Lung microvascular endothelial cell (primary cell): ENCODE measurements around the gene FGGY. TPM values are rescaled to one million over a fixed set of nuclear protein-coding genes. Genes with fewer than 3 reads are reported as not detected.
A peak's percentile ranks its signal among the peaks of the same experiment; 100 is the strongest.
"Not testable (repeated sequence)": the region's sequence is repeated elsewhere in the genome, so short reads cannot be mapped to it uniquely, and the experiment has no call there.

Experiments
- DNase-seq, 2 donors: peaks; one replicate each; pipeline versions ENCODE4 v3.0.0 to v3.0.0-alpha.2; 2010; ENCODE audit warnings: low read depth in 2 of 2
- total RNA-seq: library from RNA; depleted of rRNA; stranded (reverse); fragments of >200 nt; gene quantifications from 2 replicates; pipeline ENCODE4 v1.2.1, GENCODE V29; 2014

FGGY gene
- total RNA-seq, 1 donor from 2014 or later, result 11.1 TPM

DNA sequence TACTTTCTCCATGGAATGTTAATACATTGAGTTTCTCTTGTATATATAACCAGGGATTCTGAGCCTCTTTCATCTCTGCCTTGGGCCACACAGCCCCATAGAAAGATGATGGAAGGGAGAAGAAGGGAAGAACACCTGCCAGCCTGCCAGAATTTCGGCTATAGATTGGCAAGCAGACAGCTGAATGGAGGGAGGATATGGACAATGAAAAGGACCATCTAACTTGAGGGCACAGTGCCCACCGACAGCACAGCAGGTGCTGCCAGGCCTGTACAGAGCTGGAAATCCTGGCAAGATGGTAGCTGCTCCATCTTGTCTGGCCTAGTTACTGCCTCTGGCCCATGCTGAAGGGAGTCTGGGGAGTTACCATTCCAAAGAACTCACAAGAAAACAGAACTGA is 244.3 kb downstream of the FGGY start:
- DNase-seq, result no peak

GRCh38 chr1:59541891-59542290 is 245.0 kb downstream of the FGGY start:
- no peak for DNase-seq

GRCh38 chr1:59543211-59543668 is 246.3 kb downstream of the FGGY start:
- DNase-seq, result no peak

- no peak for DNase-seq
Observed at GRCh38 chr1:59544615-59545293, 247.9 kb downstream of the FGGY start.

DNA sequence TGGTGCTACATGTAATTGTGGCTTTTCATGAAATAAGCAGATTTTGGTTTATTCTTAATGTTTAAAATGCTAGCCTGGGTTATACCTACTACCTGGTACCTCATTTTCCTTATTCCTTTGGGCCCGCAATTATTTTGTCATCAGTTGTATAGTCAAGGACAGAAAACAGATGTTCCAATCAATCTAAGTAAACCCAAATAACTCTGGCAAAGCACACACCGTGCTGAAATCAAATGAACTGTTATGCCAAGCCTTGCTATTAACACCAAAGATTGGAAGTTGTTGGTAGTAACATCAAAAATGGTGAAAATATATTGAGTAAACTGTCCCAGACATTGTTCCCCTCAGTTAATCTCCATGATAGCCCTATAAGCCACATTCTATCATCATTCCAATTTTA is 248.9 kb downstream of the FGGY start:
- no peak for DNase-seq

- DNase-seq, result no peak
Observed at GRCh38 chr1:59549066-59549837, 252.4 kb downstream of the FGGY start.

DNA sequence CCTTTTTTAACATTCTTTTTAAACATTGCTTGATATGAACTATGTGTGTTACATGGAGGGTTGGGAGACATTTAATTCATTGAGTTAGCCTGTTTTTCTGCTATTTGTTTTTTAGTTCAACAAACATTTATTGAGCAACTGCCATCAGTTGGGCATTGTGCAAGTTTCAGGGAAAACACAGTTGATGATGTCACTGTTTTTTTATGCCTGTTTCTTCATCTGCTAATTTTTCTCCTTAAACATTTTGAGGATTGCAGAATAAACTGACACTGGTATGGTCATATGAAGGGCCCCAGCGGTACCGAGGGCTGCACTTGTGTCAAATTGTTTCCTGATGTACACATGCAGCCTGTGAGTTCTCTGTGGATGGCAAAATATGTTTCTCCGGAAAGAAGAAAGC is 253.0 kb downstream of the FGGY start:
- no peak for DNase-seq

- DNase-seq, result no peak
Observed at GRCh38 chr1:59552007-59552406, 255.1 kb downstream of the FGGY start.

DNA sequence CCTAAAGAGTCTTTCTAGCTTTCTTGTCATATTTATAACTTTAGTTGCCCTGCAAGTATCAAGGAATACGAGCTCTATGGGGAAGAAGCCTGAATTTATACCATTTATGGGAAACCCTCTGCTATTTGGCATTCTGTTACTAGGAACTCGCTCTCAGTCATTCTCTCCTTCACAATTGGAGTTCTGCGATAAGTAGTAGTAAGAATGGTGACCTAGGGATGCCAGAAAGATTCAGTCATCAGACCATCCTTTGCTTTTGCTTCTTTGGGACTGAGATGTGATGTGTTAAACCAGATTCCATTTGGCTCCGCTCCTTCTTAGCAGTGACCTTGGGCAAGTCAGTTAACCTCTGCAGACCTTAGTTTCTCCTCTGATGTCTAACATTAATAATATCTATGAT is 256.5 kb downstream of the FGGY start:
- no peak for DNase-seq

- no peak for DNase-seq
Observed at GRCh38 chr1:59554011-59554663, 257.2 kb downstream of the FGGY start.

DNA sequence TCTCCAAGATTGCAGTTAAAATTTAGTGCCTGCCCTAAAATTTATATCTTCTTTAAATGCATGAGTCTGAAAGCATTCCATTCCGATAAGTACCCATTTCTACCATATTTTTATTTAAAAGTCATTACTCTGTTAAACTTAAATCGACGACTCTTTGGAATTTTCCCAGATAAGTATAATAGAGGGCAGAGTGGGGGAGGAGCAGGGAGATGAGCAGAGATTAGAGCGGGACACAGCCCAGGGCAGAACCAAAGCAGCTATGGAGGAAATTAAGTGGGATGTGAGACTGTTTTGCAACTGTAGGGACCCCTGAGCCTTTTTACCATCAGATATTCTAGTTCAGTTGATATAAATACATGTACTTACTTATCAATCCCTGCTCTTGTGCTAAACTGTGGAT is 257.9 kb downstream of the FGGY start:
- no peak for DNase-seq

DNA sequence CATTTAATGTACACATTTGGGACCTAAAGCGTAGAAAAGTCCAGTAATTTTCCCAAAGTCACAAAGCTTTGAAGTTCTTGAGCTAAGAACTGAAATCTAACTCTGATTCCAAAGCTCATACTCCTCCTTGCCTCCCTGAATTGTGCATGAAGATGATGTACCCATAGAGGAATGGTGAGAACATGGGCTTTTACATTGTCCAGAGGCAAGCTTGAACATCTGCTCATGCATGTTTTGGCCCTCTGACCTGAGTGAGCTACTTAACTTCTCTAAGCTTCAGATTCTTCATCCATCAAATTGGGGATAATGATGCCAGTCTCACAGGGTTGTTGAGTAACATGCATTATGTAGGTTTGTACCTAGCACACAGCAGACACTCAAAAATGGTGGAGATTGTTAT is 259.5 kb downstream of the FGGY start:
- DNase-seq, result no peak

DNA sequence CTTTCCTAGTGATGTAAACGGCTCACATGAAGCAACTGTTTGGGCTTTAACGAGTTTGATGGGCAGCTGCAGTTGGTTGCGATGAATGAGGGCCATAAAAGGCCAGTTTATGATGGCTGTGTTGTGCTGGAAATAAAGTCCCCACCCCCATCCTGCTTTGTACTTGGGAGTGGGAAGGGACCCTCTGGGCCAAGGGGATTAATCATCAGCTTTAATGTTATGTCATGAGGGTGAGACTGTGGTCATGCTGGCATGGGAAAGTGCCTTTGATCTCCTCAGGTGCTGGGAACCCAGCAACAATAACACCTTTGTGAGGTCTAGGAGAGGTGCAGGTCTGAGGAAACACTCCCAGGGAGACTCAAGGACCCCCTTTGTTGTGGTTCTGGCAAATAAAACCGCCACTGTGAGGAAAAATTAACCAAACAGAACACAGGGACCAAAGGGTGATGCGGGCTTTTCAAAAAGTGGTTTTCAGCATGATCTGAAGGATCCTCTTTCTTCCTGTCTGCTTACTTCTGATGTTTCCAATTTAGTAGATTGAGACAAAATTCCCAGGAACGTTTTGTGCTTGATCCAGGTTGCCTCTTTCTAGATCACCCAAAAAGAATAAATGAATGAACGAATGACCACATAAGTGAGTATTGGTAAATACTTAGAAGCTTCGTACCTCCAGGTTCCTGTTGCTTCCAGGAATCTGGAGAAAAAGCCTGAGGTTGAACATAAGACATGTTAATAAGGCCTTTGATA is 260.1 kb downstream of the FGGY start:
- no peak for DNase-seq

- DNase-seq, result no peak
Observed at GRCh38 chr1:59557549-59557885, 260.6 kb downstream of the FGGY start.

- DNase-seq, result not testable (repeated sequence)
Observed at GRCh38 chr1:59558580-59558979, 261.7 kb downstream of the FGGY start.

DNA sequence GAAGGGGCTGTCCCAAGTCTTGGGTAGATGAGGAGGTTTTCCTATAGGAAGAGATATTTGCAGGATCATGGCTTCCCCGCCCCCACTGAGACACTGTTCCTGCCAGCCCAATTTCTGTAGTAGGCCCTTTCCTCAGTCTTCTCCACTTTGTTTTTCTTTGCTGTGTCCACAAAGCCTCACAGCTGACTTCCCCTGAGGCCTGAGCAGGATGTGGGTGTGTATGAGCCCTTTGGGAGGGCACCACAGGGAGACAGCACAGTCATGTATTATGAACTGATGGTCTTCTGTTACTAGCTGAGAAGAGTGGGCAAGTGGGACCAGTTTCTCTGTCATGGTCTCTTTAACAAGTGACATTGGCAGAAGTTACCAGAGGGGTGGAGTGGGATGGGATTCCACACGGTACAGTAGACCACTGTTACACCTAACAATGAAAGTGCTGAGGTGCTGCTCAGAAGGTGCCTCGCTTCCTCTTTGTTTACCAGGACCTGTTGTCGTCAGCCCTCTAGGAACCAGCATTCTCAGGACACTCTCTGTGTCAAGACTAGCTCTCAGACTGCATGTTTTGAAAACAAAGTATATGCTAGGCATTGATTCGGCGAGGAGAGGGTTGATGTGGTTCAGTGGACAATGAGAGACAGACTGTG is 264.0 kb downstream of the FGGY start:
- peak in 1 of 2 donors; percentile 38 for DNase-seq

GRCh38 chr1:59561796-59562195 is 264.9 kb downstream of the FGGY start:
- no peak for DNase-seq

GRCh38 chr1:59564192-59564891 is 267.4 kb downstream of the FGGY start:
- DNase-seq, result no peak

DNA sequence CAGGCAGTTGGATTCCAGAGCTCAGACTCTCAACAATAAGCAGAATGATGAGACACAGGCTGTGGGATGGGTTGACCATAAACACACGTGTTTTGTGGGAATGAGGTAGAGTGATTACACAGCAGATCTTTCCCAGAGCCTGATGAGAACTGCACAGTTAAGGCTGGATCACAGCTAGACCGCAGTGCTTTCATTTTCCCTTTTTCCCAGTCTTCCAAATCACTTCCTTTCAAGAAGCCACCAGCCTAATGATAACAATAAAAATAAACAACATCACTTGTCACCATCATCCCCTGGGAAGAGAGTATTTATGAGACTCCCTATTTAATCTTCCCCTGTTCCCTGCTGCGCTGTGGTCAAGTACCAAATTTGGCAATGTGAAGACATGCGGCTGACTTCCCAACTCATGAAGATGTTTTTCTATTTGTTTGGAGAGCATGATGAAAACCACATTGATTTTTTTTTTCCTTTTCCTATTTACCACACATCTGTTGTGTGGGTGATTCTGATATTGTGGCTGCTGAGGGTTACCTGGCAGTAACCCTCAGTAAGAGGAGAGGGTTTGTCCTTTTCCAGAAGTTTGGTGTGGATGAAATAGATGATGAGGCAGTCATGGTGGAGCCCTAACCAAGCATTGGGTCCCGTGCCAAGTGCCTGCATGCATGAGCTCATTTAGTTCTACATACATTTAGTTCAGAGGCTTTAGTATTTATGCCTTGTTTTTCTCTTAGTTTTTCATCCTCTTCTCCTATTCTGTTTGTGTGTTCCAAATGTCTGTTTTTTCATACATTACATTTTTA is 268.9 kb downstream of the FGGY start:
- DNase-seq, result peak in 1 of 2 donors; percentile 25
